Measurements from ENCODE around the gene CLDN8.

- TF ChIP-seq CTCF (IDR thresholded peaks at IDR 0.05) (no peak), POLR2A (IDR thresholded peaks at IDR 0.05) (no peak)
Measured at GRCh38 chr21:30240661-30241060, 24.8 kb upstream of the CLDN8 start.

Measured in heart left ventricle (tissue), 13 donors.